Neural cell (in vitro differentiated cells): Measurements from ENCODE around the gene DOCK4. TPM values are rescaled to one million over a fixed set of nuclear protein-coding genes. Genes with fewer than 3 reads are reported as not detected.

Experiments used
- H2AFZ ChIP-seq: fragments of 200-600, 300-800 bp; sonication (generic), shearing (Covaris generic); 2 replicates; pipeline ENCODE4 v1.6.0; 2014; ENCODE audit warnings: low read depth, mild to moderate bottlenecking, antibody characterized with exemption, low read length, moderate library complexity
- H3F3A ChIP-seq: fragments of 200-600 bp; shearing (Covaris generic); 2 replicates; pipeline ENCODE4 v1.6.1; 2016; ENCODE audit warnings: mild to moderate bottlenecking, moderate library complexity, mixed read lengths, antibody characterized with exemption, low read length; ENCODE audit not compliant: insufficient read depth, poor library complexity, severe bottlenecking
- H3K27ac ChIP-seq: fragments of 200-600, 300-800 bp; sonication (generic), shearing (Covaris generic); 2 replicates; pipeline ENCODE4 v1.5.1; 2014; ENCODE audit warnings: mild to moderate bottlenecking, low read length, moderate library complexity
- H3K27me3 ChIP-seq: fragments of 300-800, 200-600 bp; sonication (generic), shearing (Covaris generic); 2 replicates; pipeline ENCODE4 v1.6.0; 2014; ENCODE audit warnings: mild to moderate bottlenecking, low read depth, low read length, moderate library complexity; ENCODE audit not compliant: insufficient read depth
- H3K36me3 ChIP-seq: fragments of 300-800, 200-600 bp; sonication (generic), shearing (Covaris generic); 2 replicates; pipeline ENCODE4 v1.5.1; 2014; ENCODE audit warnings: mild to moderate bottlenecking, antibody characterized with exemption, low read length, moderate library complexity; ENCODE audit not compliant: insufficient read depth
- H3K4me2 ChIP-seq: fragments of 300-800, 200-600 bp; sonication (generic), shearing (Covaris generic); 2 replicates; pipeline ENCODE4 v1.6.0; 2014; ENCODE audit warnings: mild to moderate bottlenecking, low read length
- H3K4me3 ChIP-seq: fragments of 300-800, 200-600 bp; sonication (generic), shearing (Covaris generic); 2 replicates; pipeline ENCODE4 v1.5.1; 2014; ENCODE audit warnings: mild to moderate bottlenecking, low read length, moderate library complexity
- H3K79me2 ChIP-seq: fragments of 200-600 bp; shearing (Covaris generic); replicated peaks from 2 replicates; pipeline ENCODE4 v1.6.0; 2014; ENCODE audit warnings: mild to moderate bottlenecking, low read length, moderate library complexity; ENCODE audit not compliant: insufficient read depth
- H3K9ac ChIP-seq: fragments of 300-800, 200-600 bp; sonication (generic), shearing (Covaris generic); 2 replicates; pipeline ENCODE4 v1.6.1; 2016; ENCODE audit warnings: mild to moderate bottlenecking, low read length, mixed read lengths
- H3K9me2 ChIP-seq: fragments of 200-600 bp; shearing (Covaris generic); 2 replicates; pipeline ENCODE4 v1.6.1; 2016; ENCODE audit warnings: mild to moderate bottlenecking, low read length, mixed read lengths; ENCODE audit not compliant: insufficient read depth
- H3K9me3 ChIP-seq: fragments of 200-600, 300-800 bp; sonication (generic), shearing (Covaris generic); 2 replicates; pipeline ENCODE4 v1.6.1; 2016; ENCODE audit warnings: mild to moderate bottlenecking, mixed run types, low read length, moderate library complexity, mixed read lengths
- H4K20me1 ChIP-seq: fragments of 200-600 bp; shearing (Covaris generic); 2 replicates; pipeline ENCODE4 v1.6.1; 2016; ENCODE audit warnings: mild to moderate bottlenecking, mixed run types; ENCODE audit not compliant: insufficient read depth
- CTCF ChIP-seq: fragments of 450-650 bp; IDR thresholded peaks from 2 replicates; pipeline ENCODE4 v1.5.1; 2014; ENCODE audit warnings: antibody characterized with exemption, mild to moderate bottlenecking, moderate library complexity; ENCODE audit not compliant: poor library complexity, severe bottlenecking
- EP300 ChIP-seq: fragments of 450-650 bp; conservative IDR thresholded peaks from 2 replicates; pipeline ENCODE4 v1.6.1; 2014; ENCODE audit warnings: antibody characterized with exemption, mild to moderate bottlenecking, moderate library complexity; ENCODE audit not compliant: poor library complexity, severe bottlenecking
- EZH2 ChIP-seq: fragments of 200-600, 300-800 bp; shearing (Covaris generic), sonication (generic); IDR thresholded peaks from 2 replicates; pipeline ENCODE4 v1.6.1; 2014; ENCODE audit warnings: antibody characterized with exemption, low read length, borderline replicate concordance, mild to moderate bottlenecking; ENCODE audit not compliant: insufficient read depth, poor library complexity, severe bottlenecking
- MXI1 ChIP-seq: fragments of 450-650 bp; conservative IDR thresholded peaks from 2 replicates; pipeline ENCODE4 v1.6.1; 2014; ENCODE audit warnings: antibody characterized with exemption, mild to moderate bottlenecking; ENCODE audit not compliant: poor library complexity, severe bottlenecking
- POLR2AphosphoS5 ChIP-seq: IDR thresholded peaks from 2 replicates; pipeline ENCODE4 v1.6.1; 2012
- RAD21 ChIP-seq: fragments of 450-650 bp; conservative IDR thresholded peaks from 2 replicates; pipeline ENCODE4 v1.6.1; 2014; ENCODE audit warnings: antibody characterized with exemption, mild to moderate bottlenecking, moderate library complexity
- REST ChIP-seq: IDR thresholded peaks from 2 replicates; pipeline ENCODE4 v1.6.1; 2012; ENCODE audit warnings: borderline replicate concordance
- SMC3 ChIP-seq: fragments of 450-650 bp; conservative IDR thresholded peaks from 2 replicates; pipeline ENCODE4 v1.6.1; 2014; ENCODE audit warnings: antibody characterized with exemption, mild to moderate bottlenecking, moderate library complexity; ENCODE audit not compliant: poor library complexity
- TAF1 ChIP-seq: IDR thresholded peaks from 2 replicates; pipeline ENCODE4 v1.6.1; 2012; ENCODE audit warnings: low read depth
- polyA plus RNA-seq: library from polyadenylated mRNA; depleted of rRNA; stranded (reverse); fragments of >200 nt; gene quantifications from 2 replicates; pipeline ENCODE4 v1.2.3, GENCODE V29; 2014

DOCK4 gene
- polyA plus RNA-seq, 1 donor from 2014 or later = 28.1 TPM

GRCh38 chr7:112047421-112047820, 158.8 kb downstream of the DOCK4 start:
- H3K9me3 ChIP-seq = no peaks in the 10 kb centered on the region
- H3K4me2 ChIP-seq = no peak overlapping the region
- no peak overlapping the region for H2AFZ ChIP-seq
- no peak overlapping the region for H3K4me3 ChIP-seq
- no peaks in the 10 kb centered on the region for H3K9me2 ChIP-seq
- H4K20me1 ChIP-seq = no peaks in the 10 kb centered on the region
- no peaks in the 10 kb centered on the region for H3F3A ChIP-seq
- TF ChIP-seq REST = no peak
- TF ChIP-seq TAF1 = no peak
- no peak for TF ChIP-seq POLR2AphosphoS5
- TF ChIP-seq EP300 = no peak
- TF ChIP-seq SMC3 = no peak
- TF ChIP-seq RAD21 = no peak
- no peak for TF ChIP-seq CTCF
- TF ChIP-seq EZH2 = no peak
- TF ChIP-seq MXI1 = no peak
- no peak overlapping the region for H3K27ac ChIP-seq
- no peaks in the 10 kb centered on the region for H3K79me2 ChIP-seq
- H3K9ac ChIP-seq = no peak overlapping the region
- H3K27me3 ChIP-seq = no peaks in the 10 kb centered on the region
- no peaks in the 10 kb centered on the region for H3K36me3 ChIP-seq

- Histone ChIP-seq H3K9me2 (no peaks in the 10 kb centered on the region), H3K79me2 (no peaks in the 10 kb centered on the region), H3K4me2 (no peak overlapping the region), H3K4me3 (no peak overlapping the region), H3K27ac (no peak overlapping the region), H3K9ac (no peak overlapping the region), H3K27me3 (no peaks in the 10 kb centered on the region), H2AFZ (no peak overlapping the region), H3K9me3 (no peaks in the 10 kb centered on the region), H3K36me3 (no peaks in the 10 kb centered on the region), H4K20me1 (no peaks in the 10 kb centered on the region), H3F3A (no peaks in the 10 kb centered on the region)
- TF ChIP-seq SMC3 (no peak), POLR2AphosphoS5 (no peak), CTCF (no peak), EZH2 (no peak), MXI1 (no peak), EP300 (no peak), RAD21 (no peak), TAF1 (no peak), REST (no peak)
These were observed 161.0 kb downstream of the DOCK4 start for GRCh38 chr7:112045222-112045621.
